ENCODE data around the gene TP53AIP1. TPM values are rescaled to one million over a fixed set of nuclear protein-coding genes. Genes with fewer than 3 reads are reported as not detected.

TP53AIP1 gene, protein sequence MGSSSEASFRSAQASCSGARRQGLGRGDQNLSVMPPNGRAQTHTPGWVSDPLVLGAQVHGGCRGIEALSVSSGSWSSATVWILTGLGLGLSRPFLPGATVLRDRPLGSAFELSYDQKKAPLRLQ
- 0.13 TPM in 1 of 2 replicates, not detected in the other for total RNA-seq (2014; rRNA removed; shearing (Covaris generic))
- polyA plus RNA-seq (2015; cell fraction: cytosol; rRNA removed) = not detected in 2 replicates
- not detected in 2 replicates for polyA plus RNA-seq (2015; cell fraction: nucleus; rRNA removed)

DNA sequence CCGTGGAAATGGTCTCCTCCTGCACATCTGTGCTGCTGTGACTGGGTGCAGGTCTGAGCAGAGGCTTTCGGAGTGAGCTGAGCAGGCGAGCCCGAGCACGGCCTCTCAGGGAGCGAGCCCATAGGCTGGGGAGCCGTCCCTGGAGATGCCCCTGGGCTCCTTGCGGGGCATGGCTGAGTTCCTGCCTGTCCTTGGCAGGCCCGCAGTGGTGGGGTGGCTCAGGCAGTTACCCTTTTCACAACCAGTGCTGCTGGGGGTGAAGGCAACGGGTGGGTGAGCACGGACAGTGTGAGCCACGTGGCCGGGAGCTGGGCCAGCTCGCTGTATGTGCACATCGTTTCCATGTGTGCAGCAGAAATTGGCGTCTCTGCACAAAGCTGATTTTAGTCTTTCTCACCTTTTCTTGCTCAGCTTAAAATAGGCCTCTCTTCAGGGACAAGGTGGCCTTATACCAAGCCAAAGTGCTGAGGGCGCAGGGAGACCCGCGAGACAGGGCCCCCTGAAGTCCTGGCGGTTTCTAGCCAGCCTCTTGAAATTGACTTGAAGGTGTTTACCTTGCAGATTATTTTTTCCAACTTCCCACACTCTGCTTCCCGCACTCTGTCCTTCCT lies at the start of gene TP53AIP1:
TSS of gene TP53AIP1 (minus strand) at position 55 of the 611 bp plus-strand sequence. CDS start 5,053 bp downstream, outside the sequence.
- in situ Hi-C loops (cut with HindIII; ENCODE audit: low pct_unique_long_range_greater_than_20kb, low sequenced_read_pairs) = no loop called here
- DNase-seq (ENCODE audit: low read depth, low spot score) = no peak

DNA sequence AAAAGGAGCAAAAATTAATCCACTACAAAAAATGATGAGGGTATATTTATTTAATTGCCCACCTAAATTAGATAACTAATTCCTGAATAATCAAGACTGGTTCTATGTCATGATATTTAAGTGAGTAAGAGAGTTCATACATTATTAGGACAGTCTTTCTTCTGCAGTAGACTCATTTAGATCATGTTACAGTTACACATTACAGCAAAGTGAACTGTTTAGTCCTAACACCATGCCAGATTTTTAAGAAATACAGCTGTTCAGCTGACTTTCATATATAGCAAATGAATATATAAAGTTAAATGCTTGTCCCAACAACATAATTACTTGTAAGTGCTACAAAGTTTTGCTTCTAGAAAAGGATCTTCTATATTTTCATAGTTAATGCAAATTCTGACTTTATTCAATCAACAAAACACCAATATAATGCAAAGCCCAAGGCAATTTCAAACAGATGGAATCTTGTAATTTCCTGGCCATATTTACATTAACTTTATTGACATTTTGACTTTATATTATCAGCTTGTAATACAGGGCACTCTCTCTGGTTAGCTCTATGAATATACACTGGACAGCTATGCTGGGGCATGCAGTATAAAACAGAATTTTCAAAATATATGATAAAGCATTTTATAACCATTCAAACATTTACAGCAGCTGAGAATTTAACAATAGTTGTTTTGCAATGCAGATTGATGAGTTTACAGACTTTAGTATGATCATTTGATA lies 45.7 kb upstream of the TP53AIP1 start:
- in situ Hi-C loops (cut with HindIII; ENCODE audit: low pct_unique_long_range_greater_than_20kb, low sequenced_read_pairs) = no loop called here
- no peak for DNase-seq (ENCODE audit: low read depth, low spot score)

DNA sequence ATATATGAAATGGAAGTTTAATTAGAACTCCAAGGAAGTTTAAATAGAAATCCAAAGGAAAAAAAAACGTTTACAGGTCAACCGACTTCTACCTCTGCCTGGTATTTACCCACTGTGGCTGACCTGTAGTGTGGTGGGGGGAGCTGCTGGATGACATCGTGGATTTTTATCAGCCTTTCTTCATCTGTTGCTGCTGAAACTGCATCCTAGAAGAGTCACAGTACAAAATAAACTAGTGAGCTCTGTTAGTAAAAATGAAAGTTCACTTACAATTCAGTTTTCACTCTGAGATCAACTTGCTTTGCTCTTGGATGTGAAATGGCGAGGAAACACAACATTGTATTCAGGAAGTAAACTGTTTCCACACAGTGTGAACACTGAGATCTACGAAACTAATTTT lies 43.2 kb upstream of the TP53AIP1 start:
- in situ Hi-C loops (cut with HindIII; ENCODE audit: low pct_unique_long_range_greater_than_20kb, low sequenced_read_pairs) = no loop called here
- no peak for DNase-seq (ENCODE audit: low read depth, low spot score)

DNA sequence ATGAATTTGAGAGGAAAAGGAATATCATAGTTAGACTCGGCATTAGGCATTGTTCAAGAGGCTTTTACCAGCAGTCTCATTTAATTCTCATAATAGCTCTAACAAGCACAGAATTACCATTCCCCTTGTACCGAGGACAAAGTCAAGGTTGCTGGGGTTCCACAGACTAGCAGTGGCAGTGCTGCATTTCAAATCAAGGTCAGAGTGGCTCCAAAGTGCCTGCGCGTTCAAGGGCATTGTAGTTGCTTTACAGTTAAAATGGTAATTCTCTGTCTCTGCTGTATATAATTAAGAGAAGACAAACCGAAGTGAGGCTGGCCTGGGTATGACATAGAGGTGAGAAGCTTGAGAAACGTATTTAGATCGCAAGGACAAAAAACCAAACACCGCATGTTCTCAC lies 40.4 kb upstream of the TP53AIP1 start:
- no peak for DNase-seq (ENCODE audit: low read depth, low spot score)
- in situ Hi-C loops (cut with HindIII; ENCODE audit: low pct_unique_long_range_greater_than_20kb, low sequenced_read_pairs) = no loop called here

DNA sequence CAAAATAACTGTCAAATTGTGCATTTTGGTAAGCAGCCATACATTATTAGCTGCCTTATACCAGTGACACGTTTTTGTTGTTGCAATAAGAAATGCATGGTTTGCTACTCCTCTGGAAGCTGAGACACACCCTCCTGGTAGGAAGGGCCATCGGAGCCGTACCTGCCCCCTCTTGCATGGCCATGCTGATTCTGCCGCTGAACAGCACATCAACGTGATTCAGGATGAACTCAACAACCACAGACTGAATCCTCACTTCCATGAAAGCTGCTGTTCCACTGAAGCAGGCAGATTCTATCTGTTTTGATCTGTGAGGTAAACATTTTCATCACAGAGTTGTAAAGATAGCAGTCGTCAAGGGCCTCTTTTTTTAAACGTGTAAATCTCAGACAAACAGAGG lies 38.6 kb upstream of the TP53AIP1 start:
- in situ Hi-C loops (cut with HindIII; ENCODE audit: low pct_unique_long_range_greater_than_20kb, low sequenced_read_pairs) = no loop called here
- DNase-seq (ENCODE audit: low read depth, low spot score) = no peak

DNA sequence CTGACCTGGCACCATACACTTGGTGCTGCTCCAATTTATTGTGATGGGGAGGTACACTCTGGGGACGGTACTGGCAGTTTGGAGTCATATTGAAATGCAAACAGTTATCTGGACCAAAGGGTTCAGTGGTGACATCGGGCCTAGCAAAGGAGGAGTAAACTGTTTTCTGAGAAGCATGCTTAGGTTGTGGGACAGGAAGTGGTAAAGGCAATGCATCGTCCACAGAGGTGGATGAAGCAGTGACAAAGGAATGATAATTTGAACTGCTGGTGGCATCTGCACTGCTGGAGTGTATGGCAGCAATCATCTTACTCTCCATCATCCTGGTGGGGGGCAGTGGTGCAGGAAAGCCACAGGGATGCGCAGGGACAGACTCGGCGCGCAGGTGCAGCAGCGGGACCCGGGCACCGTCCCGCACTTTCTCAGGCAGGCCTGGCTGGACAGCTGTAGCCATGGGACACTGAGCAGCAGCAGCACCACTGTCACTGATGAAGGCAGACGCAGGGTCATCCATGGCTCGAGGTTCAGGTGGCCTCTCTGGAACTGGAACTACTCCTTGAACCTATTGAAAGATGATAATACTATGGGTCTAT lies 28.0 kb upstream of the TP53AIP1 start:
- in situ Hi-C loops (cut with HindIII; ENCODE audit: low pct_unique_long_range_greater_than_20kb, low sequenced_read_pairs) = no loop called here
- no peak for DNase-seq (ENCODE audit: low read depth, low spot score)

DNA sequence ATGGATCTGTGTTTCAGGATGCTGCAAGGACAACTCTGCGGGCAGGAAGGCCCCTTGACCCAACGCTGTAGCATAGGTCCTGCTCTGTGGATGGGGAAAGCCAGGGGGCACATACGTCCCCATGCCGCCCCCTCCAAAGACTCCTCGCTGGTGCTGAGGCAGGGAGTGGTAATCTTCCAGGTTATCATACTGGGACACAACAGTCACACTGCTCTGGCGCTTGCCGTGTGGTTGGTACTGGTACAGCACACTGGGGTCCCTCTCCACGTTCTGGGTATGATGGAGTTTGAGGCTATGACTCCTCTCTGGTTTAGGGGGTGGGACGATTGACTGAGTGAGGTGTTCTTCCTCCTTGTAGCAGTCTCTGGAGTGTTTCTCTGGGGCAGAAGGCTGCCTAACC lies 26.2 kb upstream of the TP53AIP1 start:
- in situ Hi-C loops (cut with HindIII; ENCODE audit: low pct_unique_long_range_greater_than_20kb, low sequenced_read_pairs) = no loop called here
- DNase-seq (ENCODE audit: low read depth, low spot score) = no peak

DNA sequence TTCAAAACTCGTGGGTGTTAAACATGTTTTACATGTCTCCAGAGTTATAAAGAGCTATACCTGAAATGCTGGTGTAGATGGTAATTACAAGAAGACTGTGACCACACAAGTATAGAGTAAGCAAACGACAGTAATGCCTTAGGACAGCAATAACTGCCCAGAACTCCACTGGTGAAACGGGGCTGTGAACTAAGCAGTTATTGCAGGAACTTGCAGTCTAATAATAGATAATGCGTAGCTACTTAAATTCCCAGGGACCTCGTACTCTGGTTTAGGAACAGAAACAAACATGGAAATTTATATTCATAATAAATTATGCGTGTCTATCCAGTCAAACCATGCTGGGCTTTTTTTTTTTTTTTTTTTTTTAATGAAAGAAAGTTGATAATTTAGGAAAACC lies 24.9 kb upstream of the TP53AIP1 start:
- in situ Hi-C loops (cut with HindIII; ENCODE audit: low pct_unique_long_range_greater_than_20kb, low sequenced_read_pairs) = no loop called here
- DNase-seq (ENCODE audit: low read depth, low spot score) = no peak

DNA sequence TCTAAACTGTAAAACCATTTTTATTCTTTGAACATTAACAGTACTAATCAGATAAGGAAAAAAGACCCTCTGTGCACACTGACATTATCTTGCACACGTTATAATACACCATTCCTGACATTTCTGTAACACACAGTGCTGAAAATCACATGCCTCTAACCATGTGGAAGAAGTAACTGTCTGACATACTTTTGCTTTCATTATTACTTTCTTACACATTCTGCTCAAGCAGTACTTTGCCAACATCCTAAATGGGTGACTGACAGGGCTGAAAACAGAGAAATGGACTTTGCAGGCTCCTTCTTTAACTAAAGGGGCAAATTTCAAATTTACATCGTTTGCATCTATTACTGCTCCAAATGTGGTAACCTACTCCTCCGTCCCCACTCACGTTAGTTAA lies 22.8 kb upstream of the TP53AIP1 start:
- in situ Hi-C loops (cut with HindIII; ENCODE audit: low pct_unique_long_range_greater_than_20kb, low sequenced_read_pairs) = no loop called here
- peak; percentile 2 for DNase-seq (ENCODE audit: low read depth, low spot score)

DNA sequence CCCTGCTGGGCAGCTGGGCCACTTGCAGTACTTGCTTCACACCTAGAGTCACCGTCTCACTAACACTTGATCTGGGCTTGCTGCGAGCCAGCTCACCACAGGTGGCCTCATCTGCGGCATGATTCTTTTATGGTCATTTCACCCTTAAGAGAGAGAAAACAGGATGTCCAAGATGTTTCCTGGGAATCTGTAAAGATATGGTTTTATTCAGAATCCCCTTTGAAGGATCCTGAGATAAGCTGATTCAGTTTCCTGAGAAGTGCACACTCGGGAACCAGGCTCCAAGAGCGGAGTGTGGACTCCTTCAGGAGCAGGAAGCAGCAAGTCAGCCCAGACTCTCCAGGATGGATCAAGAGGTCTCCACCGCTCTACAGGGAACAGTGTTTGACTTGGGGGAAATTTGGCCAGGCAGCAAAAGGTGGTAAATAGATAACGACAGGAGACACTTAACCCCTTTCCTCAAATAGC lies 21.8 kb upstream of the TP53AIP1 start:
- DNase-seq (ENCODE audit: low read depth, low spot score) = no peak
- in situ Hi-C loops (cut with HindIII; ENCODE audit: low pct_unique_long_range_greater_than_20kb, low sequenced_read_pairs) = no loop called here

DNA sequence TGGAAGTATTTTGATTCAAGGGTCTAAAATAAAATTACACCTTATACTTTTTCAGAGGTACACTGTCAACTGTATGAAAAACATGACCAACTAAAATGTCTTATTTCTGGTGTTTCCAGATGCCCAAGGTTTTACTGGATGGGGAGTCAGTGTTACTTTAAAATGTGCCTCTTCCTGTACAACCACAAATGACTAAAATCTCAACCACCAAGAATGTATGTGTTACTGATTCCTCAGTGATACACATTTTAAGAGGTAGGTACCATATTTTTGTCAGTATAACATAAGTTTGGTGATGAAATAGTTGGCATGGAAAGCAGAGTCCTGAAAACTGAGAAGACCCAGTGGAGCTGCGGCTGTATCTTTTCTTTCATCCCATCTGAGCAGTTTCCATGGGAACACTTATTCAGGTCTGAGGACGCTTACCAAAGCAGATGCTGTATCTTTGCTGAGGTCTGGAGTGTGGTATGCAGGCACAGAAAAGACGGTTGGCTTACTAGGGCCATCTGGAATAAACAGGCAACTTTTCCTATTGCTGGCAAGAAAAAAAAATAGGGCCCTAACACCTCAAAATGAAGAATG lies 21.2 kb upstream of the TP53AIP1 start:
- DNase-seq (ENCODE audit: low read depth, low spot score) = no peak
- in situ Hi-C loops (cut with HindIII; ENCODE audit: low pct_unique_long_range_greater_than_20kb, low sequenced_read_pairs) = no loop called here

DNA sequence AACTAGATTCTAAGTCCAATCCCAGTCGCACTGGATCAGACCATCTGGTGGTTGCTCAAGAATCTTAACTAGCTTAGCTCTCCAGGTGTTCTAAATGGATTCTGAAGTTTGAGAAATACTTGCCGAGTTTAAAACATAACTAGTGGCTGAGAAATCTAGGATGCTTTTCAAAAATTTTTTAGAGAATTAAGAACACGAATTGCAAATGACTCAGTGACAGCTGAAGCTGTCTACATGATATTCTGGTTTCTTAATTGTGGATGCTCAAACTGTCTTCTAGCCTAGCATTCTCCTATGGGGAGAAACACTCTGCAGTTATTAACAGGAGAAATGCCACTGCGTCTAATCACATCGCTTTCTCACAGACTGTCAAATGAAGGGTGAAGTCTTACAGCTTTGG lies 20.2 kb upstream of the TP53AIP1 start:
- in situ Hi-C loops (cut with HindIII; ENCODE audit: low pct_unique_long_range_greater_than_20kb, low sequenced_read_pairs) = no loop called here
- no peak for DNase-seq (ENCODE audit: low read depth, low spot score)

DNA sequence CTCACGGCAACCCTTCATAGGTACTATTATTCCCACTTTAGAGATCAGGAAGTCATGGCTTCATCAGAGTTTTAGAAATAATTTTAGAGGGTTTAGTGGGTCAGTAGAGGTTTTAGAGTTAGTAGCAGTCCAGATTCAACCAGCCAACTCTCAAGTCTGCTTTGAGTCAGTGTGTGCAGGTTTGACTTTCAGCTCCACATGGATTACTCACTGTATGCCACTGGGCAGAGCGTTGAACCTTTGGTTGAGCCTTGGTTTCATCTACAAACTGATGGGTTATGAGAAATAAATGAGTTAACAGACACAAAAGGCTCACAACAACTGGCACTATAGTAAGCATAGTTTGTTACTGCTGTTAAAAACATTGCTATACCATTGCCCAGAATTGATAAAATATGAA lies 19.0 kb upstream of the TP53AIP1 start:
- in situ Hi-C loops (cut with HindIII; ENCODE audit: low pct_unique_long_range_greater_than_20kb, low sequenced_read_pairs) = no loop called here
- no peak for DNase-seq (ENCODE audit: low read depth, low spot score)

DNA sequence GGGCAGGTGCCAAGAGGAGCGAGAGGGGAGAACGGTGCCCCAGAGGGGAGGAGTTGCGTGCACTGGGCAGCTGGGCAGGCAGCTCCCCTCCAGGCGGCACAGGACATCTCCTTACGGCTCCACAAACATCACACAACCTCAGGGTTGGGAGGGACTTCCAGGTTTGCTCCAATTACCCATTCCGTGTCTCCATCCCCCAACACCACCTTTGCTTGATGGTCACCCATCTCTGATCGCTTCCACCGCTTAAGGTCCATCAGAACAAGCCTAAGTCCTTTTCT lies 14.5 kb upstream of the TP53AIP1 start:
- no peak for DNase-seq (ENCODE audit: low read depth, low spot score)
- in situ Hi-C loops (cut with HindIII; ENCODE audit: low pct_unique_long_range_greater_than_20kb, low sequenced_read_pairs) = no loop called here

DNA sequence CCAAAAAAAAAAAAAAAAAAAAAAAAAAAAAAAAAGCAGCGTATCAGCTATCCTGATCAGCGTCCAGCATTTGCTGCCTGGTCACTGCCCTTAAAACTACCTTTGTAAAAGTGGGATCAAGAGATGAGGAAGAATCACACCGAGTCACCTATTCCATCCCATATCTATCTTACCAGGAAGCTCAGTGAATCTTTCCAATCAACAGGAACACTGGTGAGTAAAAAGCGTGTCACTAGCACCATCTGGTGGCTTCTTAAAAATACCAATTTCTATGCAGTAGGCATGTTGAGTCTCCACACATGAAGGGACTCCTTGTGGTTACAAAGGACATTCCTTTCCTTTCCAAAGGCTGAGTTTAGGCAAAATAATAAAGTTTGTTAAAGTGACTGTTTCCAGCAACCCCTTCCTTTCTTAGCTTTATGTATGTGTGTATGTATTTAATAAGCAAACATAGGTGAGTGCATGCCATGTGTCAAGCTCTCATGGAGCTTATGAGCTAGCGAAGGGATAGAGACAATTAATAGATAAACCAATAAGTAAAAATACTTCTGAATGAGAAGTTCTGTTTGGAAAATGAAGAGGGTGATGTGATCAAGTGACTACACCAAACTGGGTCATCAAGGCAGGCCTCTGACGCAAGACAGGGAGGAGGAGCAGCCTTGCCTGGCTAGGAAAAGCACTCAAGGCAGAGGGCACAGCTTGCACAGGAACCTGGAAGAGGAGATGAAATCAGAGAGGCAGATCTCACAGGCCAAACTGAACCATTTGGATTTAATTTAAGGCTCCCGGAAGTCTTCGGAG lies 13.9 kb upstream of the TP53AIP1 start:
- in situ Hi-C loops (cut with HindIII; ENCODE audit: low pct_unique_long_range_greater_than_20kb, low sequenced_read_pairs) = no loop called here
- DNase-seq (ENCODE audit: low read depth, low spot score) = peak; percentile 82

DNA sequence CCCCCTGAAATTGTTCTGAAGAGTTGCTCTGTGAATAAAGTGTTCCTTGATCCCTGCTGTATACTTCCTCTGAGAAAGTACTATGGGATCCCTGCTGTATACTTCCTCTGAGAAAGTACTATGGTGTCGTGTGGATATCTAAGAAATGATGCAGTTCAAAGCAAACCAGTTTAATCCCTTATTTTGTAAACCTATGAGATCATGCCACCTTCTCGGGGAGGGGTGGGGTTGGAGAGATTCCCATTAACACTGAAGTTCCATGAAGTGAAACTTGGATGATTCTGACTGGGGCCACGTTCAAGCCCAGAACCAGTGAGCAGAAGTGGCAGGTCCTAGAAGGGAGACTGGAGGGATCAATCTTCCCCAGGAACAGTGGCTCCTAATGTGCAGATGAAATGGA lies 13.0 kb upstream of the TP53AIP1 start:
- in situ Hi-C loops (cut with HindIII; ENCODE audit: low pct_unique_long_range_greater_than_20kb, low sequenced_read_pairs) = no loop called here

DNA sequence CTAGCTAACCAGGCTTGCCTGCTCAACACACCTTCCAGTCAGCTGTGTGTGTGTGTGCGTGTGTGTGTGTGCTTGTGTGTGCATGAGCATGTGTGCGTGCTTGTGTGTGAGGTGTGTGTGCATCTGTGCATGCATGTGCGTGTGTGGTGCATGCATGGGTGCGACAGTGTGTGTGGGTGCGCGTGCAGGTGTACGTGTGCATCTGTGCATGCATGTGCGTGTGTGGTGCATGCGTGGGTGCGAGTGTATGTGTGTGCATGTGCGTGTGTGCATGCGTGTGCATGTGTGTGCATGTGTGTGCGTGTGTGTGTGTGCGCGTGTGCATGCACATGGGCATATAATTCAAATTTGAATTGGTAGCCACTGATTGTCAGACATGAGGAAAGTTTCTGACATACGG lies 10.5 kb upstream of the TP53AIP1 start:
- DNase-seq (ENCODE audit: low read depth, low spot score) = no peak
- in situ Hi-C loops (cut with HindIII; ENCODE audit: low pct_unique_long_range_greater_than_20kb, low sequenced_read_pairs) = no loop called here

More for the DNA sequence above, 13.0 kb upstream of the TP53AIP1 start:
- DNase-seq (ENCODE audit: low read depth, low spot score) = no peak

Measured in SK-MEL-5 (cell line).